ENCODE results near the gene SLC22A7.
"Not testable (repeated sequence)": the region's sequence is repeated elsewhere in the genome, so short reads cannot be mapped to it uniquely, and the experiment has no call there.

SLC22A7 gene

GRCh38 chr6:43284991-43285781 lies 12.9 kb upstream of the SLC22A7 start:
- no peak for DNase-seq

DNA sequence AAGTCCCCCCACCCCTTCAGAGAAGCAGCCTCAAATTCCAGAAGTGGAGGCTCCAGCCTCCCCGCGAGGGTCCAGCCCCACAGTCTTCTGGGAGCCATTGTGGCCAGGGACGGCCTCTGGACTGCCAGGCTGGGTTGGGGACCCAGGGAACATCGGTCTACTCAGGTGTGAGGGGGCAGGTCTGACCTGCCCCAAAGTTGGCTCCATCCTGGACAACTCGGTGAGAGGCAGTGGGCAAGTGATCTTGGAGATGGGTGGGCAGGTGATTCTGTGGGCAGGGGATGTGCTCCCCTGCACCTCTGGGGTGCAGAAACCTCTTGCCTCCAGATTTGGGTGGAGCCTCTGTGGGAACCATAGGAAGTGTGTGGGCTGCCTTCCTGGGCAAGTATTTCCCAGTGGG lies 12.2 kb upstream of the SLC22A7 start:
- DNase-seq: no peak

DNA sequence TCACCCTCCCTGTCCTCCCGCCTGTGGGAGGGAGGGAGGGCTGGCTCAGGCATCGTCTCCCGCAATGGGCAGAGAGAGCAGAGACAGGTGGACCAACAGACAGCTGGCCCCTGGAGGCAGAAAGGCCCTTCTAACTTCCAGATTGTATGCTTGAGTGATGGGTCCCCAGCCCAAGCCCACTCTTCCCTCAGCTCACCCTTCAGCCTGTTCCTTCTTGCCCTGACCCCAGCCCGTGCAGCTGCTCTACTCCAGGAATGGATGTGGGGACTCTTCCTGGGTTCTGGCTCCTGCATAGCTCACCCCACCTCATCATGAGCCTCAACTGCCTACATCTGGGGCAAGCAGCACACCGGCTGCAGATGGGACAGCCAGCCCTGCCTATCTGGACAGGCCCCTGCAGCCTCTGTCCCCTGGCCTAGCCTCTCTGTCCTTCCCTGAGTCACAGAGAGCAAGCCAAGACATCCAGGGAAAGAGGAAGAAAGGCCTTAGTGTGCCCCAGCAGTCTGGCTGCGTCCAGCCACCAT lies 11.5 kb upstream of the SLC22A7 start:
- no peak for DNase-seq

- no peak for DNase-seq
Measured at GRCh38 chr6:43286980-43287716, 10.9 kb upstream of the SLC22A7 start.

- no peak for DNase-seq
Measured at GRCh38 chr6:43287717-43288679, 10.1 kb upstream of the SLC22A7 start.

DNA sequence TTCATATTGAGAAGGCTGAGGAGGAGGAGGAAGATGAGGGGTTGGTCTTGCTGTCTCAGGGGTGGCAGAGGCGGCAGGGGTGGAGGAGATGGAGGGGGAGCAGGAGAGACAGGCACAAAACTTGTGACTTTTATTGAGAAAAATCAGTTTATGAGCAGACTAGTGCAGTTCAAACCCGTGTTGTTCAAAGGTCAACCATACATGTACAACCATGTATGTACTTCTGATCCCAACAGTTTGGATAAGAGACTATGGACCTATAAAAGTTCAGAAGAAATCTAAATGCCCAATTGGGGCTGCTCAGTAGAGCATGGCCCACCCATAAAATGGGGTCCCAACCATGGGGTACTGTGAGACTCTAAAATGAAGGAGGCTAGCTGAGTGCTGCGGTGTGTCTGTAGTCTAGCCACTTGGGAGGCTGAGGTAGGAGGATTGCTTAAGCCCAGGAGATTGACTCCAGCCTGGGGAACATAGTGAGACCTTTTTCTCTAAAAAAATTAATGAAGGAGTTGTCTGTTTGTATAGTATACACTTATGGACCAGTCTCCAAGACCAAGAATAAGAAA lies 7.6 kb upstream of the SLC22A7 start:
- DNase-seq: no peak

GRCh38 chr6:43290905-43291355 lies 7.1 kb upstream of the SLC22A7 start:
- no peak for DNase-seq

- DNase-seq: no peak
Measured at GRCh38 chr6:43291708-43292107, 6.4 kb upstream of the SLC22A7 start.

DNA sequence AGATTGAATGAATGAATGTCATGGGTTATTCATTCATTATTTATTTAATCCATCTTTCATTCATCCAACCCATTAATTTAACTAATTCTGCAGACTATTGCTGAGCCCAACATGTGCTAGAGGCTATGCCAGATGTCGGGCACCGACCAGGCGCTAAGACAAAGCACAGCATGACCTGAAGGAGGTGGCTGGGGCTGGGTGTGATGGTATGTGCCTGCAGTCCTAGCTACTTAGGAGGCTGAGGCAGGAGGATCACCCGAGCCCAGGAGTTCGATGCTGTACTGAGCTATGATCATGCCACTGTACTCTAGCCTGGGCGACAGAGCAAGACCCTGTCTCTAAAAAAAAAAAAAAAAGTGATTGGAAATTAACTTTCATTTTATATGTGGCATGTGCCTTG lies 5.7 kb upstream of the SLC22A7 start:
- no peak for DNase-seq

DNA sequence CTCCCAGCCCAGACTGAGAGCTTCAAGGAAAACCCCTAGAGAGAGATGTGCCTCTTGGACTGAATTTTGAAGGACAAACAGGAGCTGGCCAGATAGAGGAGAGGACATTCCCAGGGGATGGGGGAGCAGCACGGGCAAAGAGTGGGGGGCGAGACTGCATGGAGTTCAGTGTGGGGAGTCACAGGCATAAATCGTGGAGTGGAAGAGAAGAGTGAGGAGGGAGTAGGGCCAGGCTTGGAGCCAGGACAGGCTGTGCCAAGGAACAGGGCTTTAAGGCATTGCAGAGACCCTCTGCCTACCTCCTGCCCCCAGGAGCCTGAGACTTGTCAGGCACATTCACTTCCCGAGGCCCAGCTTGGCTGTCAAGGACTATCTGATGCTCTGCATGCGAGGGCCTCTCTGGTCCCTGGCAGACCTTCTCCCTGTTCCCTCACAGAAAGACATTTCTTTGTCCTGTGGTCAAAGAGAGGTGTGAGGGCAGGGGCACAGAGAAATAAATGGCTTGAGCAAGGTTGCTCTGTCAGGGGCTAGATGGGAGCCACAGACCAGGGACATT lies 5.2 kb upstream of the SLC22A7 start:
- no peak for DNase-seq

DNA sequence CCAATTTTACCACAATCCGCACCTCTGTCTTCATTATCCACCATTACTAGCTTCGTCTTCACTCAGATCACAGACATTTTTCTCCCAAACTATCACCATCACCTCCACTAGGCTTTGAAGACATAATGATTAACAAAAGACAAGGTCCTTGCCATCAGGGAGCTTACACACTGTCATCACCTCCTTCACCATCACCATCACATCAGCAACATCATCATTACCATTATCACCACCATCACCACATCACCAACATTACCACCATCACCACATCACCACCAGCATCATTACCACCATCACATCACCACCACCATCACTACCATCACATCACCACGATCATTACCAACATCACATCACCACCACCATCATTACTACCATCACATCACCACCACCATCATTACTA lies 4.4 kb upstream of the SLC22A7 start:
- no peak for DNase-seq

DNA sequence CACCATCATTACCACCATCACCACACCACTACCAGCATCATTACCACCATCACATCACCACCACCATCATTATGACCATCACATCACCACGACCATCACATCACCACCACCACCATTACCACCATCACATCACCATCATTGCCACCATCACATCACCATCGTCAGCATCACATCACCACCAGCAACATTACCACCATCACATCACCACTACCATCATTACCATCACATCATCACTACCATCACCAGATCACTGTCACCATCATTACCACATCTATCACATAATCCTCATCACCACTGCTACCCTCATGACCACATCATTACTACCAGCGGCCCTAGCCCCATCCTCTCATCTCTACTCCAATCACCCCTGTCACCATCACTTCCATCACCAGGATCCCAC lies 3.5 kb upstream of the SLC22A7 start:
- no peak for DNase-seq

- no peak for DNase-seq
Measured at GRCh38 chr6:43295456-43295855, 2.6 kb upstream of the SLC22A7 start.

DNA sequence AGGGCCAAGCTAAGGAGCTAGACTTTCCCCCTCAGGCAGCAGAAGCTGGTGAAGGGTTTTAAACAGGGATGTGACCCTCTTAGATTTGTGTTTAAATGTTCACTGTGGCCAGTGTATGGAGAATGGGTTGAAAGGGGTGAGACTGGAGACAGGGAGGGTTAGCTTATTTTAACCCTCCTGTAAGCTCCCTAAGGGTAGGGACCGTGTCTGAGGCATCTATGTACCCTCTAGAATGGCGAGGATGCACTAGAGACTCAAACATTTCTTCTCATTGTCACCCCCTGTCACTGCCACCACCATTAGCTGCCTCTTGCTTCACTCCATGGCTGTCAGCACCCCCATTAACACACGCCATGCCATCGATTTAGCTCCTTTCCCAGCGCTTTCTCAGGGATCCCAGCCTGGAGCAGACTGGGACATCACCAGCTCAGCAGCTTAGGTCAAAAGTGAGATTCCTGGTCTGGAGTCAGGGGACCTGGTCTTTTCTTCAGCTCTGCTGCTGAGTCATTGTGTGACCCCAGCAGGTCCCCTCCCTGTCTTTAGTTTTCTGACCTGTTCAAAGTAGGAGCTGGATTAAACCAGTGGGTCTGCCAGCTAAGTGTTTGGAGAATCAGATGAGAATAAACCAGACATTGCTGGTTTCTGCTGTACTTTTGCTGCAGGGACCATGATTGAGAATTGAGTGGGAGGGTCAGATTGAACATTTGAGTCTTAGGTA lies 1.1 kb upstream of the SLC22A7 start:
- DNase-seq: no peak

DNA sequence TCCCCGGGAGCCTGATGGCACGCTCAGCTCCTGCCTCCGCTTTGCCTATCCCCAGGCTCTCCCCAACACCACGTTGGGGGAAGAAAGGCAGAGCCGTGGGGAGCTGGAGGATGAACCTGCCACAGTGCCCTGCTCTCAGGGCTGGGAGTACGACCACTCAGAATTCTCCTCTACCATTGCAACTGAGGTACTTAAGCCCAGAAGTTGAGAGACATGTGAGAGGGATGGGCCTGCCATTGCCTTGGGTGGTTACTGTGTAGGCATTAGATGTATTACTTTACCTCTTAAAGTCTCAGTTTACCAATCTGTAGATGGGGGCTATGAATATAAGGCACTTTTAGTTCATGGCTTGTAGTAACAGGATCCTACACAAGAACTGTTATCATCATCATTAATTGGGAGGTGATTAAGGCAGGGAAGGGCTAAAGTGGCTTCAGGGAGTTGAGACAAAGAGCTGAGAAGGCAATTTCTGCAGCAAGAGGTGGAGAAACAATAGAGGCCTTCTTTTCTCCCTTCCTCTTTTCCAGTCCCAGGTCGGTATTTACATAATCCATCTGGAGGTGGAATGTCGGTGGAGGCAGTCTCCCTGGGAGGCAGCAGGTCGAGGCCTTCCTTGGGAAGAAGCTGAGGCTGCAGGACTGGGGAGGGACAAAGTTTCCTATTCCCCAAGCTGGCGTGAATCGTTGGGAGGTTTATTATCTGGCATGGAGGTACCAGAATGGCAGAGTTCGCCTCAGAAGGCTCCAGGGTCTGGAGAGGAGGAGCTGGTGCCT lies 691 bp downstream of the SLC22A7 start:
- no peak for DNase-seq

- DNase-seq: no peak
Measured at GRCh38 chr6:43299338-43300293, 1.6 kb downstream of the SLC22A7 start.

DNA sequence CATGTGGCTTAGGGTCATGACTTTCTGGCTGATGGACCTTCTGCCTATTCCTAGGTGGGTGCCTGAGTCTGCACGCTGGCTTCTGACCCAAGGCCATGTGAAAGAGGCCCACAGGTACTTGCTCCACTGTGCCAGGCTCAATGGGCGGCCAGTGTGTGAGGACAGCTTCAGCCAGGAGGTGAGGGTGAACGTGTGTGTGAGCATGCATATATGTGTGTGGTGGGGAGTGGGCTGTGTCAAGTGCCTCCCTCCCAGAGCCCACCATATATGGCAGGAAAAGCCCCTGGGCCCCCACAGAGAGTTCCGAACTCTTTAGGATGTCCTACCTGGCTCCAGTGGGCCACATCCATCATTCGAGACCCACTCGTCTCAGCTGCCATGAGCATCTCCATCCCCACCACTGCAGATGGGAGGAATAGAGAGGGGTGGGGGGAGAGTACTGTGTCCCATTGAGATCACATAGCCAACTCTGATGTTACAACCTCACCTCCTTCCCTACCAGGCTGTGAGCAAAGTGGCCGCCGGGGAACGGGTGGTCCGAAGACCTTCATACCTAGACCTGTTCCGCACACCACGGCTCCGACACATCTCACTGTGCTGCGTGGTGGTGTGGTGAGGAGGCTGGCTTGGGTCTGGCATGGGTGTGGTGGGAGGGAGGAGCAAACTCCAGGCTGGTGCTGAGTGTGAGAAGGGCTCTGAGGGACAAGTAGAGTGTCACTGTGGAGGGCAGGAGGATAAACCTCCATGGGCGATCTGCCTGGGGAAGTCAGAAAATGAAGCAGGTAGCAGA lies 3.2 kb downstream of the SLC22A7 start:
- DNase-seq: no peak

GRCh38 chr6:43302126-43302525 lies 4.1 kb downstream of the SLC22A7 start:
- DNase-seq: no peak

DNA sequence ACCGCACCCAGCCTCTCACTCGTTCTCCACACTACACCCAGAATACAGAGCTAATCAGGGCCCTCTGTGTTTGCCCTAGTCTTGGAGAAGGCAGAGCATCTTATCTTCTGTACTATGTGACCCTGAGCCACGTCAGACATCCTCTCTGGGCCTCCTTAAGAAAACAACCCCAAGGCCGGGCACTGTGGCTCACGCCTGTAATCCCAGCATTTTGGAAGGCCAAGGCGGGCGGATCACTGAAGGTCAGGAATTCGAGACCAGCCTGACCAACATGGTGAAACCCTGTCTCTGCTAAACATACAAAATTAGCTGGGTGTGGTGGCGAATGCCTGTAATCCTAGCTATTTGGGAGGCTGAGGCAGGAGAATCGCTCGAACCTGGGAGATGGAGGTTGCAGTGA lies 4.9 kb downstream of the SLC22A7 start:
- not testable (repeated sequence) for DNase-seq
